Fibroblast of peridontal ligament (primary cell): ENCODE results near the gene LRRC55.

Experiments used
- DNase-seq: peaks from one replicate; pipeline ENCODE4 v3.0.0-alpha.2; 2010; ENCODE audit errors: extremely low read depth

Gene LRRC55

GRCh38 chr11:57235761-57236703 lies 54.3 kb downstream of the LRRC55 start:
- no peak for DNase-seq

GRCh38 chr11:57237204-57237681 lies 55.5 kb downstream of the LRRC55 start, which contains the start of gene APLNR:
TSS of gene APLNR (minus strand) at chr11:57237250. CDS start at chr11:57237004, 246 bp downstream.
- DNase-seq = no peak

GRCh38 chr11:57239348-57239747 lies 57.6 kb downstream of the LRRC55 start:
- DNase-seq = no peak

GRCh38 chr11:57240007-57240406 lies 58.3 kb downstream of the LRRC55 start:
- DNase-seq = no peak

GRCh38 chr11:57240757-57241156 lies 59.0 kb downstream of the LRRC55 start:
- no peak for DNase-seq
